Nephron progenitor cell (in vitro differentiated cells): ENCODE data around the gene ZFHX3.
A peak's percentile ranks its signal among the peaks of the same experiment; 100 is the strongest.
"Not testable (repeated sequence)": the region's sequence is repeated elsewhere in the genome, so short reads cannot be mapped to it uniquely, and the experiment has no call there.

ENCODE experiments used
- DNase-seq: peaks from one replicate; pipeline ENCODE4 v3.0.0; 2021
- H3K27ac Mint-ChIP-seq: 2 replicates; pipeline ENCODE4 v1.8.0; 2021; ENCODE audit warnings: mild to moderate bottlenecking, moderate library complexity, mixed read lengths
- H3K27me3 Mint-ChIP-seq: 2 replicates; pipeline ENCODE4 v1.8.0; 2021; ENCODE audit warnings: mild to moderate bottlenecking, low read depth, mixed read lengths; ENCODE audit not compliant: poor library complexity
- H3K36me3 Mint-ChIP-seq: 2 replicates; pipeline ENCODE4 v1.8.0; 2021; ENCODE audit warnings: low read depth, mixed read lengths
- H3K4me1 Mint-ChIP-seq: 2 replicates; pipeline ENCODE4 v1.8.0; 2021; ENCODE audit warnings: mixed read lengths
- H3K4me3 Mint-ChIP-seq: 2 replicates; pipeline ENCODE4 v1.8.0; 2021; ENCODE audit warnings: mild to moderate bottlenecking, moderate library complexity, mixed read lengths
- H3K9me3 Mint-ChIP-seq: 2 replicates; pipeline ENCODE4 v1.8.0; 2021; ENCODE audit warnings: mild to moderate bottlenecking, moderate library complexity, mixed read lengths
- TF ChIP-seq, protein P1 (sequence below): fragments of 200-600 bp; sonication (generic); IDR thresholded peaks from 2 replicates; pipeline ENCODE4 v1.5.0; 2021; ENCODE audit warnings: antibody characterized with exemption

ZFHX3 gene

GRCh38 chr16:72991644-72992043 is 56.3 kb downstream of the ZFHX3 start:
- H3K27me3 Mint-ChIP-seq, result peaks cover 3% of the 10 kb centered on the region
- TF ChIP-seq, protein P1, sequence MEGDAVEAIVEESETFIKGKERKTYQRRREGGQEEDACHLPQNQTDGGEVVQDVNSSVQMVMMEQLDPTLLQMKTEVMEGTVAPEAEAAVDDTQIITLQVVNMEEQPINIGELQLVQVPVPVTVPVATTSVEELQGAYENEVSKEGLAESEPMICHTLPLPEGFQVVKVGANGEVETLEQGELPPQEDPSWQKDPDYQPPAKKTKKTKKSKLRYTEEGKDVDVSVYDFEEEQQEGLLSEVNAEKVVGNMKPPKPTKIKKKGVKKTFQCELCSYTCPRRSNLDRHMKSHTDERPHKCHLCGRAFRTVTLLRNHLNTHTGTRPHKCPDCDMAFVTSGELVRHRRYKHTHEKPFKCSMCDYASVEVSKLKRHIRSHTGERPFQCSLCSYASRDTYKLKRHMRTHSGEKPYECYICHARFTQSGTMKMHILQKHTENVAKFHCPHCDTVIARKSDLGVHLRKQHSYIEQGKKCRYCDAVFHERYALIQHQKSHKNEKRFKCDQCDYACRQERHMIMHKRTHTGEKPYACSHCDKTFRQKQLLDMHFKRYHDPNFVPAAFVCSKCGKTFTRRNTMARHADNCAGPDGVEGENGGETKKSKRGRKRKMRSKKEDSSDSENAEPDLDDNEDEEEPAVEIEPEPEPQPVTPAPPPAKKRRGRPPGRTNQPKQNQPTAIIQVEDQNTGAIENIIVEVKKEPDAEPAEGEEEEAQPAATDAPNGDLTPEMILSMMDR, result no peak
- H3K4me1 Mint-ChIP-seq, result peaks cover 90% of the 10 kb centered on the region
- H3K36me3 Mint-ChIP-seq, result no peaks in the 10 kb centered on the region
- no peaks in the 10 kb centered on the region for H3K9me3 Mint-ChIP-seq
- peak overlapping the region; percentile 97 for H3K27ac Mint-ChIP-seq
- no peak for DNase-seq
- peak overlapping the region; percentile 62 for H3K4me3 Mint-ChIP-seq

- peak overlapping the region; percentile 76 for H3K27ac Mint-ChIP-seq
Measured at GRCh38 chr16:72991211-72991610, 56.7 kb downstream of the ZFHX3 start.

GRCh38 chr16:72990571-72990970 is 57.4 kb downstream of the ZFHX3 start:
- TF ChIP-seq, protein P1, result no peak
- peaks cover 3% of the 10 kb centered on the region for H3K27me3 Mint-ChIP-seq
- H3K9me3 Mint-ChIP-seq, result no peaks in the 10 kb centered on the region
- peak overlapping the region; percentile 43 for H3K27ac Mint-ChIP-seq
- peak overlapping the region; percentile 9 for H3K4me3 Mint-ChIP-seq
- peaks cover 92% of the 10 kb centered on the region for H3K4me1 Mint-ChIP-seq
- no peak for DNase-seq
- H3K36me3 Mint-ChIP-seq, result no peaks in the 10 kb centered on the region

More at GRCh38 chr16:72991211-72991610, 56.7 kb downstream of the ZFHX3 start:
- TF ChIP-seq, protein P1, result no peak
- H3K27me3 Mint-ChIP-seq, result peaks cover 3% of the 10 kb centered on the region
- no peaks in the 10 kb centered on the region for H3K9me3 Mint-ChIP-seq
- DNase-seq, result no peak
- no peaks in the 10 kb centered on the region for H3K36me3 Mint-ChIP-seq
- H3K4me3 Mint-ChIP-seq, result no peak overlapping the region
- peaks cover 90% of the 10 kb centered on the region for H3K4me1 Mint-ChIP-seq

GRCh38 chr16:72989579-72990551 is 58.1 kb downstream of the ZFHX3 start:
- Mint-ChIP-seq H3K36me3 (no peaks in the 10 kb centered on the region), H3K4me3 (peak overlapping the region; percentile 9), H3K4me1 (peaks cover 92% of the 10 kb centered on the region), H3K9me3 (no peaks in the 10 kb centered on the region), H3K27me3 (peaks cover 1% of the 10 kb centered on the region), H3K27ac (peak overlapping the region; percentile 61)
- TF ChIP-seq, protein P1, result no peak
- no peak for DNase-seq

GRCh38 chr16:72989203-72989578 is 58.7 kb downstream of the ZFHX3 start:
- H3K36me3 Mint-ChIP-seq, H3K9me3 Mint-ChIP-seq, H3K27me3 Mint-ChIP-seq, DNase-seq, H3K4me3 Mint-ChIP-seq: not testable (repeated sequence)
- Mint-ChIP-seq H3K4me1 (peaks cover 90% of the 10 kb centered on the region), H3K27ac (peak overlapping the region; percentile 1)

DNA sequence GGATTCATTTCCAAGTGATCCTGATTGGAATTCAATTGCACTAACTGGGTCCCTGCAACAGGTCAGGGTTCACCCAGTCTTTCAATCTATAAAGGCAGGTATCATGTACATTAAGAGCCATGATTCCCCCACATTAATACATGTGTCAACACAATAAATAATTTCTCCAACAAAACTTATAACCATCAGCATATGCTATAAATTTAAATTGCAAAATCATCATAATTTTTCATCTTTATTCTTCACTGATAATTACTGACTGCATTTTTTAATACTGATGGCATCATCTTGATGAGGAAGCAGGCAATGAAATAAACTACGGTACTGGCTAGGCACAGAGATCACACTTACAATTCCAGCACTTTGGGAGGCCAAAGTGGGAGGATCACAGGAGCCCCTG is 59.4 kb downstream of the ZFHX3 start:
- TF ChIP-seq, protein P1, result no peak
- no peak overlapping the region for H3K27ac Mint-ChIP-seq

More for the DNA sequence above, 59.4 kb downstream of the ZFHX3 start:
- Mint-ChIP-seq H3K4me1 (peaks cover 90% of the 10 kb centered on the region), H3K36me3 (no peaks in the 10 kb centered on the region), H3K4me3 (no peak overlapping the region), H3K27me3 (no peaks in the 10 kb centered on the region), H3K9me3 (no peaks in the 10 kb centered on the region)
- no peak for DNase-seq
